B cell (primary cell): Measurements from ENCODE around the gene CAB39L.

Experiments
- CTCF ChIP-seq: fragments of 200-600 bp; IDR thresholded peaks from one replicate; pipeline ENCODE4 v1.8.0; 2022; ENCODE audit warnings: antibody characterized with exemption, mild to moderate bottlenecking
- EZH2 ChIP-seq: IDR thresholded peaks from 2 replicates; pipeline ENCODE4 v1.6.1; 2012; ENCODE audit warnings: borderline replicate concordance, low read depth, mild to moderate bottlenecking, moderate library complexity, low read length; ENCODE audit not compliant: insufficient read depth, poor library complexity, severe bottlenecking

- TF ChIP-seq CTCF (no peak), EZH2 (no peak)
Observed at GRCh38 chr13:49456156-49456555, 12.3 kb upstream of the CAB39L start.
